HG02623 (cell line): ENCODE results near the gene OSBPL3.

Experiments
- ATAC-seq: cut with Tn5 transposase; IDR thresholded peaks from one replicate; pipeline ENCODE4 v1.9.1; 2021; ENCODE audit warnings: moderate library complexity; ENCODE audit not compliant: unreplicated experiment

The OSBPL3 gene

GRCh38 chr7:24868741-24869140 is 111.2 kb downstream of the OSBPL3 start:
- ATAC-seq = no peak

GRCh38 chr7:24866004-24866615 is 113.9 kb downstream of the OSBPL3 start:
- no peak for ATAC-seq

- ATAC-seq = no peak
Observed at GRCh38 chr7:24864214-24864817, 115.7 kb downstream of the OSBPL3 start.

DNA sequence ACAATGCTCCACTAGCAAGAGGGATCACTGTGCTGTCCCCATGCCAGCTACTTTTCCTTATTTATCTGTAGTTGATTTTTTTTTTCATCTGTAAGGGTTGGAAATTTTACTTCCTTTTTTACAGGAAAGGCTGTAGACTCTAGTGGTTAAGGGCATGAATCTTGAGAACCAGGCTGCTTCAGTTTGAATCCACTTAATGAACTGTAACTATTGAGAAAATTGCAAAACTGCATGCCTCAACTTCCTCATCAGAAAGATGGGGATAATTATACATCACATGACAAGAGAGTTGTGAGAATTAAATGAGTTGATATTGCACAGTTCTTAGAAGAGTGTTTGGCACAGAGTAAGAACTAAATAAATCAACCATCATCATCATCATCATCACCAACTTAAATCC is 116.4 kb downstream of the OSBPL3 start:
- no peak for ATAC-seq

DNA sequence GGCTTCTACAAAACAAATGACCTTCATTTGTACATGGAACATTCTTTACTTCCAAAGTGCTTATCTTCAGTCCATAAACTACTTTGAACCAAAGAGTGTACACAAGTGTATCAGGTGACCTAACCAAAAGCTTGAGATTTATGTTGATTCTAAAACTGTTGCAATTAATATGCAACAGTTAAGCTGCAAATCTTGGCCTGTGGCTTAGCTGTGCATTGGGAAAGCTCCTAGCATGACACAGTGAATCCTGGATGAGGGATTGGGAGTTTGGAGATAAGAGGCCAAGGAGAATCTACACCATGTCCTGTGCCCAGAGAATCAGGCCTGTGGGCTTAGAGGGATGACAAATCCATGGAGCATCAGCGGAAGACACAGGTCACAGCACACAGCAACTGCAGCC is 117.5 kb downstream of the OSBPL3 start:
- ATAC-seq = no peak

DNA sequence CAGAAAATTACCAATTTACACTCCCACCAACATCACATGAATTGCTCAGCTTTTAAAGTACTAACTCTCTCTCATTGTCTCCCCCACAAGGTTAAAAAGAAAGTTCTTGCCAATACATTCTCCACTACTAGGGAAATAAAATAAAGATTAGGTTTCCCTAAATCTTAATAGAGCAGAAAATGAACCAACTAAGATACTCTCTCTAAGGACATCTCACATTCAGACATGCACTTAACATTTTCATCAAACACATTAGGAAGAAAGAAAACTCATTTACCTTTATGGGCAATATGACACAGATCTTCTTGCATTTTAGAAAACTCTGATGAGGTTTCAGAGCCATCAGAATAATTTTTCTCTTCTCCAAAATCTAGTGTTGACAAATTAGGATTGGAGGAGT is 118.6 kb downstream of the OSBPL3 start:
- ATAC-seq = no peak

DNA sequence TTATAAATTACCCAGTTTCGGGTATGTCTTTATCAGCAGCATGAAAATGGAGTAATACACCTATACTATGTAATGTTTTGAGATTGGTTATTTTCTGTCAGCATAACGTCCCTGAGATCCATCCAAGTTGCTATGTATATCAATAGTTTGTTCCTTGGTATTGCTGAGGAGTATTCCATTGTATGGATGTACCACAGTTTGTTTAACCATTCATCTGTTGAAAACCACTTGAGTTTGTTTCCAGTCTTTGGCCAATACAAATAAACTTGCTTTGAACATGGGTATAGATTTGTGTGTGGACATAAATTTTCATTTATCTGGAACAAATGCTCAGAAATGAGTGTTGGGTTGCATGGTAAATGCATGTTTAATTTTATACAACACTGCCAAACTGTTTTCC is 119.4 kb downstream of the OSBPL3 start:
- ATAC-seq = no peak

DNA sequence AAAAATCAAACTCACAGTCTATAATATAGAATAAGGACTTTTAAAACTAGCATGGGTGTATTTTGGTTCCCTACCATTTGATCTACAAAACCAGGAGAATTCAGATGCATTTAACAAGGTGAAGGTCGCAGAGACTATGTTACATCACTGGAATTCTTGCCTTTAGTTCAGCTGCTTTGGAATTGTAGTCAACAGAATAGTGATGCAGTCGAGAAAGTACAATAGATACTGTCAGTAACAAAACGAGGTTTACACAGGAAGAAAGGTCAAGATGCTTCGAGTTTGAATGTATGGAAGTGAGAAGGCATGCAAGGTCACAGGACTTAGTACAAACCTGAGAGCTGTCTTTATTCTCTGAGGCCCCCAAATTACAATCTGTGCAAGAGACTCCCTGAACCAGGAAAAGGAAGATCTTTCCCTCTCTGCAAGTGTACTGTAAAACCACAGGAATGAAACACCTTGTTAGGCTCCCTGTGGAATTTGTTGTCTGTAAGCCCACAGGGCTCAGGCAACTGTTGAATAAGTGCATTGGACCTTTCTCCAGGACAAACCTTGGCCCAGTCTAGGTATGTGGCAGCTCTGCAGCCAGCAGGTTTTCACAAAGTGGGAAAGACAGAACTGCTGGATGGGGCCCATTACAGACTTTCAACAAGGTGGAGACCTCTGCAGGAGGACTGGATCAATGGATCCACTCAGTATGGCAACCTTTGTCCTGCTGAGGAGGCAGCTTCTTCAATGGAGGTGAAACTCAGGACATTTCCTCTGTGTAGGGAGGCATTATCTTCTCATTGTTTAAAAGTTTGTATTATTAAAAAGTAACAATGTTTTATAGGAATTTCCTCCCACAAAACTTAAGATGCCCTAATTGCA is 121.6 kb downstream of the OSBPL3 start:
- ATAC-seq = no peak

GRCh38 chr7:24857623-24858022 is 122.4 kb downstream of the OSBPL3 start:
- no peak for ATAC-seq

- ATAC-seq = no peak
Observed at GRCh38 chr7:24854866-24855265, 125.1 kb downstream of the OSBPL3 start.

GRCh38 chr7:24851786-24852185 is 128.2 kb downstream of the OSBPL3 start:
- no peak for ATAC-seq

DNA sequence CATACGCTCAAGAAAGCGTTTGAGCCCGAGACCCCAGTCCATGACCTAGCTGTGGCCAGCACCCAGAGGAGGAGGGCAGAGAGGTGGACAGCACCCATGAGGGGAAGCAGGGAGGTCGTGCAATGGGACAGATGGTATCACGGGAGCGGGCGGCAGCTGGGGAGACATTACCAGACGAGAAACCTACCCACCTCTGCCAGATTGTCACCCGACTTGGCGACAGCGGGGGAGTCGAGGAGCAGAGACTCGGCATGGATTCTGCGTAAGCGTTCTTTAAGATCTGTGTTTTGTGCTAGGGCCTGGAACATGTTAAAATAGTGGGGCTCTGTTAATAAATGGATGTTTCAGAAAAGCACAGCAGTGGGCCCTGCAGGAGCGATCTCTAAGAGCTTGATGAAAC is 131.1 kb downstream of the OSBPL3 start:
- no peak for ATAC-seq

GRCh38 chr7:24847754-24848153 is 132.2 kb downstream of the OSBPL3 start:
- no peak for ATAC-seq

DNA sequence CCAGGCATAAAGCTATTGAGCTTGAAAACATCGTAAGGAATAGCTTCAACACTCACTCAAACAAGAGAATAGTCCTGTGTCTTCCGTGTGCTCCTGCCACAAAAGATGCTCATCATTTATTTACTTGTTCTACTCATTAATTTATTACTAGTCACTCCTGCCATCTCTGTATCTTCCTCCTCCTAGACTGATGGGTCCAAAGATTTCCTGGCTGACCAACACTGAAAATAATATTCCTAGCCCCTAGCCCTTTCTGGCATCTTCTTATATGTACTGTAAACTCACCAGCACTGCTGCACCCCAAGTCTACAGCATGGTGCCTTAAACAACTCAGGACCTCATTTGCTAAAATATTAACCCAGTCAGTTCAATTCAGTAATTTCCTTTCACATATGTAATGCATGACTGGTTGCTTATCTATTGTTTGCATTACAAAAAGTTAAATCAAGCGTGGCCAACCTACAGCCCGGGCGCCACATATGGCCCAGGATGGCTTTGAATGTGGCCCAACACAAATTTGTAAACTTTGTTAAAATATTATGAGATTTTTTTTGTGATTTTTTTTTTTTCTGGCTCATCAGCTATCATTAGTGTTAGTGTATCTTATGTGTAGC is 136.1 kb downstream of the OSBPL3 start:
- no peak for ATAC-seq

GRCh38 chr7:24842449-24843241 is 137.3 kb downstream of the OSBPL3 start:
- peak; percentile 53 for ATAC-seq

DNA sequence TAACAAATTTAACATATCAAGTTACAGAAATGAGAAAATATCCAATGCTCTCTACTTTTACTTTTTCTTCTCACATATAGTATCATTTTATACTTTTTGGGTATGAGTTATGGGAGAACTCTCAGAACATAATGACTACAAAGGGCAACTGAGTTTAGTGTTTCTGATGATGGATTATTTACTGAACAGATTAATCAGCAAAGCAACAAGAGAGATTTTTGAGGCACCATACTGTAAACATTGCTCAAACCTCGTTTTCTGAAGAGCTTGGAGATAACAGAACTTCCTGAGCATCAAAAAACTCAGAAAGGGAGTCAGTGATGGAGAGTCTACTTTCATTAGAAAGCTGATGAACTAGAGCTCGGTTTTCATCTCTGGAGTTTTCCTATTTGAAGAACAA is 137.9 kb downstream of the OSBPL3 start:
- ATAC-seq = no peak

GRCh38 chr7:24840563-24840962 is 139.4 kb downstream of the OSBPL3 start:
- no peak for ATAC-seq

DNA sequence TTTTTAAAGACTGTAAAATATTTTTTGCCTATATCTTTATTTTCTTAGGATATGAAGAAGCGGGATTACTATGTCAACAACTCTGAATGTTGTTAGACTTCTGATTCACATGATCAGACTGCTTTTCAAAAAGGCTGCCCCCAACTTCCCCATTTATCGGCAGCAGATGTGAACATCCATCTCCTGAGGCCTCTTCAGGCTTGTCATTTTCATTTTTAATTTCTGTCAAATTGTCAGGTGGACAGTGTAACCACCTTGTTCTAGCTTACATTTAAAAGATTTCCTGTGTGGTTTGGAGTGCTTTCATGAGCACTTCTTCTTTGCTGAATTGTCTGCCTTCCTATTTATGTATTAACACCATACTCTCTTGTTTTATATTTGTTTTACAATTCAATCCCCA is 143.9 kb downstream of the OSBPL3 start:
- ATAC-seq = peak; percentile 75

GRCh38 chr7:24835643-24836042 is 144.3 kb downstream of the OSBPL3 start:
- ATAC-seq = no peak

GRCh38 chr7:24834128-24834798 is 145.7 kb downstream of the OSBPL3 start:
- ATAC-seq = peak; percentile 54
